Adrenal gland (tissue), 12 donors: ENCODE measurements around the gene TNFAIP1. TPM values are rescaled to one million over a fixed set of nuclear protein-coding genes. Genes with fewer than 3 reads are reported as not detected.
"Not testable (repeated sequence)": the region's sequence is repeated elsewhere in the genome, so short reads cannot be mapped to it uniquely, and the experiment has no call there.

Experiments used
- DNase-seq, 7 donors: peaks; one replicate each; pipeline ENCODE4 v3.0.0-alpha.2; 2019 to 2020
- H3K27ac ChIP-seq, 5 donors: fragments of 200-600 bp; sonication (generic) in 4 of 5; 1 replicate in 3 of 5; 2 replicates in 2 of 5; pipeline versions ENCODE4 v1.5.1 to v1.8.0; 2016 to 2020; ENCODE audit warnings: mild to moderate bottlenecking in 1 of 5
- H3K27me3 ChIP-seq: fragments of 200-600 bp; 2 replicates; pipeline ENCODE4 v1.8.0; 2021
- H3K36me3 ChIP-seq, 2 donors: fragments of 200-600 bp; replicated peaks in 1 of 2; 1 replicate in 1 of 2; 2 replicates in 1 of 2; pipeline versions ENCODE4 v1.5.1 to v1.8.0; 2018 to 2022
- H3K4me1 ChIP-seq, 2 donors: fragments of 200-600 bp; replicated peaks in 1 of 2; 1 replicate in 1 of 2; 2 replicates in 1 of 2; pipeline versions ENCODE4 v1.5.1 to v1.8.0; 2018 to 2021
- H3K4me3 ChIP-seq, 4 donors: fragments of 200-600 bp; sonication (generic) in 3 of 4; one replicate each; pipeline ENCODE4 v1.5.1; 2016 to 2018
- H3K9me3 ChIP-seq, 3 donors: fragments of 200-600 bp; sonication (generic) in 1 of 3; replicated peaks in 1 of 3; 1 replicate in 2 of 3; 2 replicates in 1 of 3; pipeline versions ENCODE4 v1.5.1 to v1.8.0; 2016 to 2021
- POLR2A ChIP-seq, 2 donors: fragments of 450-650 bp; IDR thresholded peaks; one replicate each; pipeline ENCODE4 v1.6.1; 2017; ENCODE audit warnings: antibody characterized with exemption in 2 of 2, mild to moderate bottlenecking in 2 of 2, moderate library complexity in 1 of 2
- WGBS, 4 donors: extraction: QIAGEN DNeasy Blood & Tissue Kit in 2 of 4; methylation state at CpG; one replicate each; pipeline versions ENCODE4 v1.1.5 to v1.1.7; 2013 to 2017; 5-methylcytosine and 5-hydroxymethylcytosine counted together
- intact Hi-C, 2 donors: fragments of 100-400 bp; cut with DNase I; formaldehyde crosslinking; loops; one replicate each; pipeline versions ENCODE4 v1.14.1 to v1.15.0; 2022 to 2023
- polyA plus RNA-seq, 3 donors: library from polyadenylated mRNA; stranded (reverse); fragments of 200-250 nt in 2 of 3; fragments of 350-450 nt in 1 of 3; fragmentation: Illumina TruSeq in 1 of 3; extraction: RNeasy Lipid Tissue Mini Kit (QIAGEN cat#74804) in 1 of 3; gene quantifications; one replicate each; pipeline ENCODE4 v1.2.3, GENCODE V29; 2013 to 2014
- total RNA-seq, 9 donors: library from RNA; depleted of rRNA in 4 of 9; stranded (reverse); fragments of >200 nt in 4 of 9; fragments of 120-200 nt in 1 of 9; fragmentation: NEBNext Ultra II Directional in 1 of 9; extraction: Animal tissue kit (Norgen Biotek cat#: 25700) in 1 of 9; gene quantifications; one replicate each; pipeline versions ENCODE4 v1.1.0 to v1.2.4, GENCODE V29; 2013 to 2023
- TF ChIP-seq, protein P1 (sequence below), 6 experiments: fragments of 450-650 bp in 4 of 6; fragments of 200-600 bp in 2 of 6; sonication (generic) in 1 of 6; IDR thresholded peaks; 1 replicate in 5 of 6; 2 replicates in 1 of 6; pipeline versions ENCODE4 v1.5.1 to v1.8.0; 2016 to 2021; ENCODE audit warnings: antibody characterized with exemption in 6 of 6, mild to moderate bottlenecking in 2 of 6, moderate library complexity in 1 of 6
- donor health status: healthy with polysubstance abuse.
- donor health status: Bipolar disorder and iron deficiency.
- donor health status: DM: yes; HTN: yes; CAD: no.
- donor health status: DM: no; HTN: no; CAD: no.
- donor health status: DM: no; HTN: no; CAD: no.
- donor health status: DM: yes; HTN: yes; CAD: no.

The TNFAIP1 gene
- total and polyA plus RNA-seq, 12 donors, result 17.2 to 70.6 (median 37.6) TPM

- no peak for DNase-seq
- intact Hi-C loops, result no loop called here
- Histone ChIP-seq H3K4me3 (no peak overlapping the region), H3K4me1 (peaks cover 8 to 10% of the 10 kb centered on the region in 2 donors), H3K27me3 (no peaks in the 10 kb centered on the region), H3K9me3 (no peaks in the 10 kb centered on the region), H3K27ac (no peak overlapping the region), H3K36me3 (no peaks in the 10 kb centered on the region)
- WGBS, 4 donors, result 37 to 53% (median 45%) methylated on average over 1 of the region's 1 CpG
- TF ChIP-seq POLR2A (IDR thresholded peaks at IDR 0.05), result no peak
- TF ChIP-seq, protein P1, sequence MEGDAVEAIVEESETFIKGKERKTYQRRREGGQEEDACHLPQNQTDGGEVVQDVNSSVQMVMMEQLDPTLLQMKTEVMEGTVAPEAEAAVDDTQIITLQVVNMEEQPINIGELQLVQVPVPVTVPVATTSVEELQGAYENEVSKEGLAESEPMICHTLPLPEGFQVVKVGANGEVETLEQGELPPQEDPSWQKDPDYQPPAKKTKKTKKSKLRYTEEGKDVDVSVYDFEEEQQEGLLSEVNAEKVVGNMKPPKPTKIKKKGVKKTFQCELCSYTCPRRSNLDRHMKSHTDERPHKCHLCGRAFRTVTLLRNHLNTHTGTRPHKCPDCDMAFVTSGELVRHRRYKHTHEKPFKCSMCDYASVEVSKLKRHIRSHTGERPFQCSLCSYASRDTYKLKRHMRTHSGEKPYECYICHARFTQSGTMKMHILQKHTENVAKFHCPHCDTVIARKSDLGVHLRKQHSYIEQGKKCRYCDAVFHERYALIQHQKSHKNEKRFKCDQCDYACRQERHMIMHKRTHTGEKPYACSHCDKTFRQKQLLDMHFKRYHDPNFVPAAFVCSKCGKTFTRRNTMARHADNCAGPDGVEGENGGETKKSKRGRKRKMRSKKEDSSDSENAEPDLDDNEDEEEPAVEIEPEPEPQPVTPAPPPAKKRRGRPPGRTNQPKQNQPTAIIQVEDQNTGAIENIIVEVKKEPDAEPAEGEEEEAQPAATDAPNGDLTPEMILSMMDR (IDR thresholded peaks at IDR 0.05), result no peak
These were observed 43.7 kb upstream of the TNFAIP1 start for GRCh38 chr17:28291780-28292330.

DNA sequence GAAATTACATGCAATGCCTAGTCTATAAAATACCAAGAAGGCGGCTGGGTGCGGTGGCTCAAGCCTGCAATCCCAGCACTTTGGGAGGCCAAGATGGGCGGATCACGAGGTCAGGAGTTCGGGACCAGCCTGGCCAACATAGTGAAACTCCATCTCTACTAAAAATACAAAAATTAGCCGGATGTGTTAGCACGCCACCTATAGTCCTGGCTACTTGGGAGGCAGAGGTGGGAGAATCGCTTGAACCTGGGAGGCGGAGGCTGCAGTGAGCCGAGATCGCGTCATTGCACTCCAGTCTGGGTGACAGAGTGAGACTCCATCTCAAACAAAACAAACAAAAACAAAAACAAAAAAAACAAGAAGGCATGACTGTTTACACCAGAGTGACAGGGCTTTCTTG is 42.7 kb upstream of the TNFAIP1 start:
- WGBS, 4 donors, result 81 to 86% (median 85%) methylated on average over 12 of the region's 12 CpGs
- H3K36me3 ChIP-seq, H3K4me1 ChIP-seq, H3K9me3 ChIP-seq, intact Hi-C loops, DNase-seq, H3K27me3 ChIP-seq, H3K4me3 ChIP-seq, H3K27ac ChIP-seq: not testable (repeated sequence)

- no peak for DNase-seq
- intact Hi-C loops, result no loop called here
- no peak overlapping the region for H3K4me3 ChIP-seq
- no peak overlapping the region for H3K27ac ChIP-seq
- no peaks in the 10 kb centered on the region for H3K36me3 ChIP-seq
- WGBS, 4 donors, result 80 to 86% (median 85%) methylated on average over 6 of the region's 6 CpGs
- no peaks in the 10 kb centered on the region for H3K9me3 ChIP-seq
- TF ChIP-seq, protein P1 (IDR thresholded peaks at IDR 0.05), result no peak
- no peak for TF ChIP-seq POLR2A (IDR thresholded peaks at IDR 0.05)
- H3K4me1 ChIP-seq, result peaks cover 8 to 10% of the 10 kb centered on the region in 2 donors
- H3K27me3 ChIP-seq, result no peaks in the 10 kb centered on the region
These were observed 41.6 kb upstream of the TNFAIP1 start for GRCh38 chr17:28293994-28294393.

DNA sequence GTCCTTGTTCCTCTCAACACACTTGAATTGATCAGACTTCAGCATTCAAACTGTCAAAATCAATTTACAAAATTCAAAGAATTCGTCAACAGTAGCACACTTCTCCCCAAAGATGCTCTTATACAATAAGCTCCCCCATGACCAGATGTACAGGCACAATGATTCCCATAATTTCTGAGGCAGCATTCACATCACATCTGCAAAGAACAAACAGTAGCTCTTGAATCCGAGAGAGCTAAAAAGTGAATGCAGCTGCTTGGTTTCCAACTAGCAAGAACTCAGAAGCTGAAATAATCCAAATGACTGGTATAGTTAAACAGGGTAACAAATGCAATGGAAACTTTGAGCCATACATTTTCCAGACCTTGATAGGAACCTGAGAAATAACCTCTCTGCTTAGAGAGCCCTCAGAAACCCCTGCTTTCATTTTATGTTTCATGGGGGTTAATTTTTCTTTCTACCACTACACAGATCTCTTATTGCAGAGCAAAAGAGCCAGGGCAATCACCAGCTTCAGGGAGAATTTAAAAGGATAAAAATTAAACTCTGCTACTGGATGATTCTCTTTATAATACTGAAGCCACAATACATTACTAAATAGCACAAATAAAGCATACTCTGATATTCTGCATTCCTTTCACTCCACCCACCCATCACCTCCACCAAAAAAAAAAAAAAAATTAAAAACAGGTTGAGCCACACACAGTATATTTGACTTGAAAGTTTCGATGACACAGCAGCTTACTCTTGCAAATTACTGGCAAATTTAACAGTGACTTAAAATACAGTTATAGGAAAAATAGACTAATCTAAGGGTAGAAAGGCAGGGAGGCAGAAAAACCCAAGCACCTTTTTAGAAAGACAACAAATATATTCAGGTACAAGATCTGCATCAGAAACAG is 39.6 kb upstream of the TNFAIP1 start:
- DNase-seq, result no peak
- intact Hi-C loops, result no loop called here
- H3K4me1 ChIP-seq, result peaks cover 8 to 10% of the 10 kb centered on the region in 2 donors
- H3K27ac ChIP-seq, result no peak overlapping the region
- no peaks in the 10 kb centered on the region for H3K27me3 ChIP-seq
- no peaks in the 10 kb centered on the region for H3K36me3 ChIP-seq
- no peaks in the 10 kb centered on the region for H3K9me3 ChIP-seq
- 75 to 78% (median 76%) methylated on average over 3 of the region's 3 CpGs for WGBS, 4 donors
- no peak overlapping the region for H3K4me3 ChIP-seq
- TF ChIP-seq, protein P1 (IDR thresholded peaks at IDR 0.05), result no peak
- TF ChIP-seq POLR2A (IDR thresholded peaks at IDR 0.05), result no peak
